Stimulated activated CD4-positive, alpha-beta T cell treated with anti-CD3 and anti-CD28 coated beads, TNF-alpha, amount 100 ng/mL, for 4 hours (primary cell): Measurements from ENCODE around the gene PTRH2.
"Not testable (repeated sequence)": the region's sequence is repeated elsewhere in the genome, so short reads cannot be mapped to it uniquely, and the experiment has no call there.

ENCODE experiments used
- DNase-seq, 3 experiments: peaks; one replicate each; pipeline ENCODE4 v3.0.0-alpha.2; 2020; ENCODE audit warnings: low read depth in 3 of 3

PTRH2 gene

DNA sequence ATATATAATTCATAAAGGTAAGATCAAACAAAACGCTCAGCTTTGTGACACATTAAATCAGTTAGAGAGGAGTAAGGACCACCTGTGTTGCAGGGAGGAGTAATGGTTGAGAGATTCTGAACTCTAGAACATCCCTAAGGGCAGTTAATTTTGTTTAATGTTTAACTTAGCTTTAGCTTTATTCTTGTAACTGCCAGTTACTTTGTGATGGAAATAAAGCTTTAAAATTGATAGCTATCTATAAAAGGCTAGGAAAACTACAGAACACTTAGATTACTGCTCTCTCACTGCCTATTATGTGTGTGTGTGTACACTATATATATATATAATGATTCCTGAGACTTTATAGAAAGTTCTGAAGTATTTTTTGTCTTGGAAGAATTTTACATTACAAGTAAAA lies 37.8 kb downstream of the PTRH2 start:
- no peak for DNase-seq

DNA sequence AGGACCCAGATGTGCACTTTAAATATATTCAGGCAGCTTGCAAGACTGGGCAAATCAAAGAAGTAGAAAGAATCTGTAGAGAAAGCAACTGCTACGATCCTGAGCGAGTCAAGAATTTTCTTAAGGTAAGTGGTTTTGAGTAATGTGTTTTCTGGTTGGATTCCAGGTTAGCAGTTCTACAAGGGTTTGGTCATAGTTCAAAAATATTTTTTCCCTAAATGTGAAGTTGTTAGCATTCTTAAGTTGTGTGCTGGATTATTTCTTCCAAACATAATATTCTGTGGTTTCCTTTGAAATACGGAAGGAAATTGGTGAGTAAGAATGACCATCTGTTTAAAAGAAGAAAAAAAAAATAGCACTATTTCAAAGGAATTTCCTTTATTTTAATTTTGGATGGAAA lies 38.4 kb downstream of the PTRH2 start:
- no peak for DNase-seq

DNA sequence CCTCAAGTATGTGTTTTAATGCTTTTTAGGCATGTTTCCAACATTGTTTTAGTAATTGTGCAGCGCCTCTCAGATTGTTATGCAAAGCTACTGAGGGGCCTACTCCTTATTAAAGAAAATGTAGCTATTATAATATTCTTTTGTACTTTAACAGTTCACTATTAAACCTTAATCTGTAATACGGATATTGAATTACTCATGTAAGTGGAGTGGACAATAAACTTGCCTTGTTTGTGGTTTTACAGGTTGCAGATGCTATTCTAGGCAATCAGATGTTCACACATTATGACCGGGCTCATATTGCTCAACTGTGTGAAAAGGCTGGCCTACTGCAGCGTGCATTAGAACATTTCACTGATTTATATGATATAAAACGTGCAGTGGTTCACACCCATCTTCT lies 41.0 kb downstream of the PTRH2 start:
- DNase-seq: no peak

DNA sequence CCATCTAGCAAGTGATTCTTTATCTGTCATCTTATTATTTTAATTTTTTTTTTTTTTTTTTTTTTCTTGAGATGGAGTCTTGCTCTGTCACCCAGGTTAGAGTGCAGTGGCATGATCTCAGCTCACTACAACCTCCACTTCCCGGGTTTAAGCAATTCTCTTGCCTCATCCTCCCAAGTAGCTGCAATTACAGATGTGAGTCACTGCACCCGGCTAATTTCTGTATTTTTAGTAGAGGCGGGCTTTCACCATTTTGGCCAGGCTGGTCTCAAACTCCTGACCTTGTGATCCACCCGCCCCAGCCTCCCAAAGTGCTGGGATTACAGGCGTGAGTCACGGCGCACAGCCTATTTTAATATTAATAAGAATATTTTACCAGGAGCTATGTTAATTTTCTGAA lies 50.6 kb downstream of the PTRH2 start:
- not testable (repeated sequence) for DNase-seq

DNA sequence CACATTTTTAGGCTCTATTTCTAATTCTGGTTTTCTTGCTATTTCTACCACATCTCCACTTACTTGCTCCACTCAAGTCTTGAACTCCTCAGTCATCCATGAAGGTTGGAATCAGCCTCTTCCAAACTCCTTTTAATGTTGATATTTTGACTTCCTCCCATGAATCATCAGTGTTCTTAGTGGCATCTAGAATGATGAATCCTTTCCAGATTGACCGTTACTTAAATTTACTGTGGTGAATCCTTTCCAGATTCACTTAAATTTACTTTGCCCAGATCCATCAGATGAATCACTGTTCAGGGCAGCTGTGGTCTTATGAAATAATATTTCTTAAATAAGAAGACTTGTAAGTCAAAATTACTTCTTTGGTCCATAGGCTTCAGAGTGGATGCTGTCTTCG lies 55.1 kb downstream of the PTRH2 start:
- no peak for DNase-seq

DNA sequence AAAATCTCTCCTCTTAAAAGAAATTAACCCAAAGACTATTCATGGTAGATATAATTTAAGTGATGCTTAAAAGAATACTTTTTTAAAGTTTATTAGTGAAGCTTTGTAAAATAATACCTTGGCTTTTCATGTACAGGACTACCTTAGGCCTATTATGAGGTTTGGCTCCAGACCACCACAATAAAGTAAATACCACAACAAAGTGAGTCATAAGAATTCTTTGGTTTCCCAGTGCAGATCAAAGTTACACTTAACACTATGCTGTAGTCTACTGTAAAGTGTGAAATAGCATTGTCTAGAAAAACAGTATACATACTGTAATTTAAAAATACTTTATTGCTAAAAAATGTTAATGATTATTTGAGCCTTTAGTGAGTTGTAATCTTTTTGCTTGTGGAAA lies 55.9 kb downstream of the PTRH2 start:
- no peak for DNase-seq

DNA sequence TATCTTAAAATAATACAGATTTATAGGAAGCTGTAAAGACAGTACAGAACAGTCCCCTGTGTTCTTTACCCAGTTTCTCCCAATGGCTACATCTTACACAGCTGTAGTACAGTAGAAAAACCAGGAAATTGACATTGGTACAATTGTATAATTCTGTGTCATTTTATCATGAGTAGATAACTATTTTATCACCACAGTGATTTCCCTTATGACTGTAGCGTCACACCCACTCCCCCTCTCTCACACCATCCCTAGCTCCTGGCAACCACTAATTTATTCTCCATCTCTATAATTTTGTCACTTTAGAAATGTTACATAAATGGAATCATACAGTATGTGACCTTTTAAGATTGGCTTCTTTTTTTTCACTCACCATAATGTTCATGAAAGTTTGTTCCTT lies 56.6 kb downstream of the PTRH2 start:
- no peak for DNase-seq

DNA sequence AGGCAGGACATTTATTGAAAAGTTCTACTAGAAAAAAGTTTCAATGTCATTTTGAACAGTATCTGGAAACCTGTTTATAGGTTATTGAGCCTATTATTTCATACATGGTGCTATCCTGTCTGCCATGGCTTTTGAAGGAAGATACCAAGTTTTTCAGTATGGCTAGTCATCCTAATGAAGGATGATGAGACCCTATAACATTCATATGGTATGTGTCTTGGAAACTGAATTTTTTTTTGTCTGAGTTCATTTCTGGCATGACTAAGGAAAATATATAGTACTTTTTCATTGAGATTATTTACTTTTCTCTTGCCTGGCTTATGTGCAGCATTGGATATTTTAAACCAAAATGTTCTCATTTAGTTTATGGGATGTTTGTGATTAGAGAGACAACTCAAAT lies 57.3 kb downstream of the PTRH2 start:
- no peak for DNase-seq
